Left ventricle myocardium inferior (tissue), 1 donor: ENCODE data around the gene PTGDR. TPM values are rescaled to one million over a fixed set of nuclear protein-coding genes. Genes with fewer than 3 reads are reported as not detected.

ENCODE experiments used
- DNase-seq: peaks from one replicate; pipeline ENCODE4 v3.0.0-alpha.2; 2020
- H3K27ac ChIP-seq: fragments of 200-600 bp; replicated peaks from 2 replicates; pipeline ENCODE4 v1.8.0; 2021
- H3K27me3 ChIP-seq: fragments of 200-600 bp; 2 replicates; pipeline ENCODE4 v1.8.0; 2021; ENCODE audit warnings: low read depth
- H3K36me3 ChIP-seq: fragments of 200-600 bp; 2 replicates; pipeline ENCODE4 v1.8.0; 2021
- H3K4me1 ChIP-seq: fragments of 200-600 bp; 2 replicates; pipeline ENCODE4 v1.8.0; 2021
- H3K4me3 ChIP-seq: fragments of 200-600 bp; 2 replicates; pipeline ENCODE4 v1.8.0; 2021; ENCODE audit warnings: mild to moderate bottlenecking, moderate library complexity
- H3K9me3 ChIP-seq: fragments of 200-600 bp; replicated peaks from 2 replicates; pipeline ENCODE4 v1.8.0; 2021
- intact Hi-C: fragments of 100-400 bp; cut with micrococcal nuclease; formaldehyde crosslinking; loops from one replicate; pipeline ENCODE4 v1.11.0; 2022
- total RNA-seq: library from RNA; stranded (reverse); fragmentation: NEBNext Ultra II Directional; extraction: Animal tissue kit (Norgen Biotek cat#: 25700); gene quantifications from one replicate; pipeline ENCODE4 v1.2.1, GENCODE V29; 2021
- TF ChIP-seq, protein P1 (sequence below): fragments of 200-600 bp; IDR thresholded peaks from 2 replicates; pipeline ENCODE4 v1.8.0; 2021; ENCODE audit warnings: antibody characterized with exemption, mild to moderate bottlenecking, borderline replicate concordance
- donor health status: DM: no; HTN: yes; CAD: no; lungs with severe emphysema.

PTGDR gene
- total RNA-seq, 1 donor from 2014 or later = 1.3 TPM

DNA sequence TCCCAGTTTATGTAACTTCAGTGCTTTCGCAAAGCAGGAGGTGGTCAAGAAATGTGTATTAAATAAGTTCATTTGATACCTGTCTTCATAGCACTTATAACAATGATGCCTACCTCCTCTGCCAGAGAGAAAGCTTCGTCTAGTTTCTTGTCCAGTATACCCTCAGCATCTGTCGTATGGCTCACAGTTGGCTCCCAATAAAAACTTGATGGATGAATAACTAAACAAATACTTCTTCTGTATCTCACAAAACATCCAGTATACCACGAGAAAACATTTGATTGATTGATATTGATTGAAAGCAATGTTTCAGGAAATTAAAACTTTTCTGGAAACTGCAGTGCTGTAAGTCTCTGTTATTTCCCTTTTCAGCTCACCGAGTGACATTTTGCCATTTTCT lies 26.9 kb upstream of the PTGDR start:
- Histone ChIP-seq H3K27me3 (no peaks in the 10 kb centered on the region), H3K4me1 (no peaks in the 10 kb centered on the region), H3K4me3 (no peak overlapping the region), H3K36me3 (no peaks in the 10 kb centered on the region), H3K9me3 (no peaks in the 10 kb centered on the region), H3K27ac (no peak overlapping the region)
- intact Hi-C loops = no loop called here
- DNase-seq = no peak
- TF ChIP-seq, protein P1, sequence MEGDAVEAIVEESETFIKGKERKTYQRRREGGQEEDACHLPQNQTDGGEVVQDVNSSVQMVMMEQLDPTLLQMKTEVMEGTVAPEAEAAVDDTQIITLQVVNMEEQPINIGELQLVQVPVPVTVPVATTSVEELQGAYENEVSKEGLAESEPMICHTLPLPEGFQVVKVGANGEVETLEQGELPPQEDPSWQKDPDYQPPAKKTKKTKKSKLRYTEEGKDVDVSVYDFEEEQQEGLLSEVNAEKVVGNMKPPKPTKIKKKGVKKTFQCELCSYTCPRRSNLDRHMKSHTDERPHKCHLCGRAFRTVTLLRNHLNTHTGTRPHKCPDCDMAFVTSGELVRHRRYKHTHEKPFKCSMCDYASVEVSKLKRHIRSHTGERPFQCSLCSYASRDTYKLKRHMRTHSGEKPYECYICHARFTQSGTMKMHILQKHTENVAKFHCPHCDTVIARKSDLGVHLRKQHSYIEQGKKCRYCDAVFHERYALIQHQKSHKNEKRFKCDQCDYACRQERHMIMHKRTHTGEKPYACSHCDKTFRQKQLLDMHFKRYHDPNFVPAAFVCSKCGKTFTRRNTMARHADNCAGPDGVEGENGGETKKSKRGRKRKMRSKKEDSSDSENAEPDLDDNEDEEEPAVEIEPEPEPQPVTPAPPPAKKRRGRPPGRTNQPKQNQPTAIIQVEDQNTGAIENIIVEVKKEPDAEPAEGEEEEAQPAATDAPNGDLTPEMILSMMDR = no peak

DNA sequence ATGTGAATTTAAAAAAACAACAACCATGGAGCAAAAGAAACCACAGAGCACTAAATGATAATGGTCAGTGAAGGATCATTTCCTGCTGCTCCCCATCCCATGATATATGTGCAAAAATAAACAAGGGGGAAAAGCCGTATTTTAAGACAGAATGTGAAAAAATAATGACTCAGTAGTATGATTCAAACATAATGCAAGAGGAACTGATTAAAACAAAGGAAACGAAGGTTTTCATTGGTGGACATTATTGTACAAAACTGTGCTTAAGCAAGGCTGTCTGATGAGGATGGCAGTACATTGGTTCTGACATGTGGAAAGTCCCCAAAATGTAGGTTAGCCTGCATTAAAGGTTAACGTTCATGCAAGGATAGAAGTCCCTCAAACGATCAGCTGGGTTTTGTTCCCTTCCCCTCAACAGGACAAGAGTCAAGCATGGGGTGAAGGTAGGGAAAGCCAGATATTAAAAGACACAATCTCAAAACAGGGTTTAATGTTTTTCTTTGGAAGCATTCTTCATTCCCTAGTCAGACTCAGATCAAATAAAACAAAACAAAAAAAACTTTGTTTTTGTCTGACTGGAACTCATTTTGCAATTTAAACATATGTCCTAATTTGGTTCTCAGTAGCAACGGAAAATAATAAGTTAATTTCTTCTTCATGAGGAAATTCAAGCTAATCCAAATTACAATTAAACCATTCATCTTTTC lies 26.3 kb upstream of the PTGDR start:
- intact Hi-C loops = no loop called here
- no peak for DNase-seq

DNA sequence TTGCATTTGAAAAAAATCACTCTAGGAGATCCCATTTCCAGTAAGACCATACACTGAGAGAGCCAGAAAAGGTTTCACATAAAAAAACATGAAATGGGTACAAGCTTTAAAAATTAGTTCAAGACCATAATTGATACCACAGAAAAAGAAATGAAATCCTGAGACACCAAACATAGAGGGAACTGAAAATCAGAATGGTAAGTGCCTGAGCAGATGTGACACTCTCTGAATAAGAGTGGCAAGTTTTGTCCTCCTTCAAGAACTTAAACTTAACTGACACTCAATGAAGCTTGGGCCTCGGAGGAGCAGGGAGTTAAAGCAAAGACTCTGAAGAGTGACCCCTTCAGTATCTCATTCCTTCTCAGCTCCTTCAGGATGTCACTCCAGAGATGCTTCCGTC lies 23.2 kb upstream of the PTGDR start:
- Histone ChIP-seq H3K4me1 (no peaks in the 10 kb centered on the region), H3K27ac (no peak overlapping the region), H3K36me3 (no peaks in the 10 kb centered on the region), H3K4me3 (no peak overlapping the region), H3K9me3 (no peaks in the 10 kb centered on the region), H3K27me3 (no peaks in the 10 kb centered on the region)
- TF ChIP-seq, protein P1 = no peak
- intact Hi-C loops = no loop called here
- DNase-seq = no peak

More for the DNA sequence above, 26.3 kb upstream of the PTGDR start:
- Histone ChIP-seq H3K4me1 (no peaks in the 10 kb centered on the region), H3K9me3 (no peaks in the 10 kb centered on the region), H3K27ac (no peak overlapping the region), H3K36me3 (no peaks in the 10 kb centered on the region), H3K27me3 (no peaks in the 10 kb centered on the region), H3K4me3 (no peak overlapping the region)
- TF ChIP-seq, protein P1 = no peak

DNA sequence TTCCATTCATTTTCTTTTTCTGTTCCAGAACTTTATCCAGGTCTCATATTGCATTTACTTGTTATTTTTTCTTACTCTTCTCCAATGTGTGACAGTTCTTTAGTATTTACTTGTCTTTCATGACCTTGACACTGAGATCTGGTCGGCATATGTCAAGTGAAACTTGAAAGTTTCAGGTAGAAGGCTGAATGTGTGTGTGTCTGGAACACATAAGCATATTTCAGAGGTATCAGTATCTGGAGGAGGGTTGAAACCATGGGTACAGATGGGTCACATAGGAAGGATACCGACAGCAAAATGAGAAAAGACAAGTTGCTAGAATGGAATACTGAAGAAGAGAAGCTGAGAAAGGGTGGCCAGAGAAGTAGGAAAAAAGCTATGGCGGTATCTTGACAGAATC lies 22.5 kb upstream of the PTGDR start:
- H3K4me1 ChIP-seq = no peaks in the 10 kb centered on the region

DNA sequence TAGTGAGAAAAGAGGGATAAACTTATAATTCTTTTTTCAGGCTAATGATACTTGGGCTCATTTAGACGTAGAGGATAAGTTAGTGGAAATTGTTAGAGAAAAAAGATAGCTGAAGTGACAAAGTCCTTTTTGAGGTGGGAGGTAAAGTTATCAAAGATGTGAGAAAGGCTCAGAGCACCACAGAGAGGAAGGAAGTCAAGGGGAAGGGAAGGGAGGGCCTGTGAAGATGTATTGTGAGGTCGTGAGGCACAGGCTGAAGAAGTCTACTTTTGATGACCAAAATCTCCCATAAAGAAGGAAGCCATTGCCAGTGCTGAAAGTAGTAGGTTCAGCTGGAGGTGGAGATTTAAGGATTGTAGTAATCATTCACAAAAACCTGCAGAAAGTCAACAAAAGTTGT lies 19.4 kb upstream of the PTGDR start:
- Histone ChIP-seq H3K27me3 (no peaks in the 10 kb centered on the region), H3K4me1 (no peaks in the 10 kb centered on the region), H3K4me3 (no peak overlapping the region), H3K27ac (no peak overlapping the region), H3K36me3 (no peaks in the 10 kb centered on the region), H3K9me3 (no peaks in the 10 kb centered on the region)
- intact Hi-C loops = no loop called here
- TF ChIP-seq, protein P1 = no peak
- no peak for DNase-seq

More for the DNA sequence above, 22.5 kb upstream of the PTGDR start:
- Histone ChIP-seq H3K9me3 (no peaks in the 10 kb centered on the region), H3K27ac (no peak overlapping the region), H3K36me3 (no peaks in the 10 kb centered on the region), H3K27me3 (no peaks in the 10 kb centered on the region), H3K4me3 (no peak overlapping the region)
- no peak for DNase-seq
- TF ChIP-seq, protein P1 = no peak
- intact Hi-C loops = no loop called here
